Stimulated activated CD4-positive, alpha-beta T cell treated with anti-CD3 and anti-CD28 coated beads, Interleukin-4, amount 100 ng/mL, for 24 hours (primary cell): ENCODE data around the gene RMP24.
A peak's percentile ranks its signal among the peaks of the same experiment; 100 is the strongest.
"Not testable (repeated sequence)": the region's sequence is repeated elsewhere in the genome, so short reads cannot be mapped to it uniquely, and the experiment has no call there.

Experiments
- DNase-seq: peaks from one replicate; pipeline ENCODE4 v3.0.0-alpha.2; 2020

RMP24 gene

DNA sequence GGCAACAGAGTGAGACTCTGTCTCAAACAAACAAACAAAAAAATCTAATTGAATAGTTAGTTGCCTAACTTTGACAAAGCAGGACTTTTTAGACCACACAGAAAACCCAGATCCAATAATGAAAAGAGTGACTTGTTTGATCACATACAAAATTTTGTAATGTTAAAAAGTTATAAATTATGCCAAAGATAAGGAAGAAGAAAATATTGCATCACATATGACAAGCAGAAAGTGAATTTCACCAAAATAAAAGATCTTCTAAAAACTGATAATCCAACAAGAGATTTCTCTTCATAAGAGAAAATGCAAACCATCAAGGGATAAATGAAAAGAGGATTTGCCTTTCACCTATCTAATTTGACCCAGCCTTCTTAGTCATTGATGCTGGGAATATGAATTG, 2.8 kb upstream of the RMP24 start:
- no peak for DNase-seq

GRCh38 chr18:35971661-35972196, 750 bp upstream of the RMP24 start:
- DNase-seq, result peak; percentile 11

- no peak for DNase-seq
Observed at GRCh38 chr18:35973650-35974049, 1.2 kb downstream of the RMP24 start.

GRCh38 chr18:35974181-35974580, 1.7 kb downstream of the RMP24 start:
- DNase-seq, result no peak

GRCh38 chr18:35979112-35979511, 6.6 kb downstream of the RMP24 start:
- DNase-seq, result no peak

DNA sequence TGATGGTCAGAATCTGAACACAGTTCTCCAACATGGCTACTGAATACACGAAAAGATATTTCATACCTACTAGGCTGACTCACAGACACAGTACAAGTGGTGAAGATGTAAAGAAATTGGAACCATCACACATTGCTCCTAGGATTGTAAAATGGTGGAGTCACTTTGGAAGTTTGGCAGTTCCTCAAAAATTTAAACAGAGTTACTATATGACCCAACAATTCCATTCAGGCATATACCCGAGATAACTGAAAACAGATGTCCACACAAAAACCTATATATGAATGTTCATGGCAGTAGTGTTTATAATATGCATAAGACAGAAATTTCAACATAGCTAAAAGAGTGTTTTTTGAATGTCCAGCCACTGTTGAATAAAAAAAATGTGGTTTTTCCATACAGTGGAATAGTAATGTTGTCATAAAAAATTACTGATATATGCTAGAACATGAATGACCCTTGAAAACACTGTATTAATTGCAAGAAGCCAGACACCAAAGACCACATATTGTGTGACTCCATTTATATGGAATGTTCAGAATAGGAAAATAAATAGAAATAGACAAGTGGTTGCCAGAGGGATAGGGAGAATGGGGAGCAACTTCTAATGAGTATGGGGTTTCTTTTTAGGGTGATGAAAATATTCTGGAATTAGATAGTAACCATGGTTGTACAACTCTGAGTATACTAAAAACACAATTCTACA, 10.1 kb downstream of the RMP24 start:
- DNase-seq, result no peak

GRCh38 chr18:35983147-35983546, 10.7 kb downstream of the RMP24 start:
- no peak for DNase-seq

DNA sequence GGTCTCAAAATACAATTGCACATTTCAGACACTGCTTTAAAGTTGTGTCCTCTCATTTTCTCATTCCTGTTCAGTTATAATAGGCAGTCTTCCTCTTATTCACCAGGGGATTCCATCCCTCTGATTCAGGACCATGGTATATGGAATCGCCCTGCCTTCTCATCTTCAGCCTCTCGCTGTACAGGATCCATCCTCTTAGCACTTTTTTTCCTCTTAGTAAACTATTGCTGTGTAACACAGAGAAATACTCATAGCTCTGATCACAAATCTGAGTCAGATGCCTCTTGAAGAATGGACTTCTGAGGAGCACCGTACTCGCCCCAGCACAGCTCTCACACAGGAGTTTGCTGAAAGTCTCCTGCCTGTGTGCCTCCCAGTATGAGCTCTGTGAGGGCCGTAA, 11.3 kb downstream of the RMP24 start:
- no peak for DNase-seq

GRCh38 chr18:35991696-35992095, 19.2 kb downstream of the RMP24 start:
- DNase-seq, result no peak

DNA sequence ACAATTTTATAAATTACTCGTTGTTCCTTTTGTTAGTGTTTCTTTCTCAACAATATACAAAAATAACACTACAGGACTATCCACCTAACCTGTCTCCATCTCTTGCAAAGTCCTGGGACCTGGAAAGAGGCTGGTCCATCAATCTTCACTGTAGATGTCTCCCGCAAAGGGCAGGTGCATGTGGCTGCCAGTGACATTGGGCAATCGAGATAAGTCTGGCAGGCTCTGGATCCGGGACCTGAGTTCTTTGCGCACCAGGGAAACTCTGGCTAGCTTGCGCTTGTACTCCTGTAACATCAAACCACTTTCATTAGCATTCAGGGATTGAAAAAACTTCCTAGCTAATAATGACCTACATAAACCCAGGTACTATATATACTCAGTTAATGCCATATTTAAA, 20.5 kb downstream of the RMP24 start:
- no peak for DNase-seq

DNA sequence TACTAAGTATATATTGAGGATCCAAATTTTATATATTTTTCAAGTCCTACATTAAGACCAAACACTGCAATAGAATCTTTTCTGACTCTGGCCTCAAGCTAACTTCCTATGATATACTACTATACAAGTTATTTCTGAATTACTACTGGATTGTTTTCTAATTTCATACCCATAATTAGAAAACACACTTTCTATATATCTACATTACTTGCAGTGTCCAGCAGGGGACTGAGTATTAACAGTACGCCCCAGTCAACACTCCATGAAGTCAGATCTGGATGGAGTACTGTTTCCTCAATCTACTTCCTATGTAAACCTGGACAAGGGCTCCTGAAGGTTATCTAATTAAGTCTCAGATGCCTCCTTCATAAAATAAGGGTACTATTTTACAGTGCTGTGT, 26.5 kb downstream of the RMP24 start:
- DNase-seq, result no peak

DNA sequence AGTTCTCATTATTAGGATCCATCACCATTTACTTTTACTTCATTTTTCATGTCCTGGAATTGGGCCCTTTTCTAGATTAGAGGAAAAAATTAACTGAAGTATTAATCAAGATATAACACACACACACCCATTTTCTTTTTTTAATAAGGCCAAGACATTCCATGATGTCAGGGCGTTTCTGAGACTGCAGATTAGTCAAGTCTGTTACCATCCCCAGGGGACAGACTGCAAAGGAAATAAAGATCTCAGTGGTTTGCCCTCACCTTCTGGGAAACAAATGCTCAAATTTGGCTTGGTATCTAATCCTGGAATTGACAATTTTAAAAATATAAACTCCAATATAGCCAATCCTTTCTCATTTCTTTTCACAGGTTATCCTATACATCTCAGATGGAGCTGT, 27.4 kb downstream of the RMP24 start:
- DNase-seq, result no peak

- no peak for DNase-seq
Observed at GRCh38 chr18:36006997-36007396, 34.5 kb downstream of the RMP24 start.

GRCh38 chr18:36009214-36009613, 36.7 kb downstream of the RMP24 start:
- DNase-seq, result no peak

DNA sequence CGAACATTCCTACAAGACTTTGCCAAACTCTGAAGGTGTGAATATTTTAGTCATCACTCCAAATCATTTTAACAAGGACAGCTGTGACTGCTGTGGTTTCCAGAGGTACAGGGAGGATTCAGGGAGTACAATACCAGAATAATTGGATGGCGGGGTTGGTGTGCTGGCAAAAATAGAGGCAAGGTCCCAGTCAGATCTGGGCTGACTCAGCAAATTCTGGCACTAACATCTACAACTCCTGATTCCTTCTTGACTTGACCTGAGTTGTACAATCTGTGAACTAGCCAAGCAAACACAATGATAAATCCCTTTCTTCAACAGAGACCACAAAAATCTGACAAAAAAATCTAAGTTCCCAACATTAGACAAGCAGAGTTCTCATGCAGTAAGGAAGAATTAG, 40.4 kb downstream of the RMP24 start:
- DNase-seq, result no peak

- DNase-seq, result no peak
Observed at GRCh38 chr18:36015629-36016028, 43.1 kb downstream of the RMP24 start.

- no peak for DNase-seq
Observed at GRCh38 chr18:36017232-36017631, 44.8 kb downstream of the RMP24 start.

GRCh38 chr18:36020174-36020711, 47.8 kb downstream of the RMP24 start:
- DNase-seq, result no peak

GRCh38 chr18:36023336-36023735, 50.9 kb downstream of the RMP24 start:
- no peak for DNase-seq

GRCh38 chr18:36024241-36024640, 51.8 kb downstream of the RMP24 start:
- DNase-seq, result not testable (repeated sequence)

GRCh38 chr18:36025025-36025424, 52.5 kb downstream of the RMP24 start:
- no peak for DNase-seq

- no peak for DNase-seq
Observed at GRCh38 chr18:36028859-36029258, 56.4 kb downstream of the RMP24 start.
